HepG2 (cell line): ENCODE results near the gene C1QL4. TPM values are rescaled to one million over a fixed set of nuclear protein-coding genes. Genes with fewer than 3 reads are reported as not detected.

Source experiments
- AKAP8 ChIP-seq: sonication (generic); formaldehyde crosslinking; IDR thresholded peaks from 2 replicates; pipeline ENCODE4 v1.5.1; 2020; ENCODE audit warnings: mild to moderate bottlenecking, missing genetic modification reagents
- GPBP1L1 ChIP-seq: sonication (generic); formaldehyde crosslinking; IDR thresholded peaks from 2 replicates; pipeline ENCODE4 v1.5.0; 2020; ENCODE audit warnings: mild to moderate bottlenecking, missing genetic modification reagents
- HIVEP1 ChIP-seq: sonication (generic); formaldehyde crosslinking; IDR thresholded peaks from 2 replicates; pipeline ENCODE4 v1.4.0; 2020; ENCODE audit warnings: mild to moderate bottlenecking, missing genetic modification reagents
- IRX3 ChIP-seq: sonication (generic); formaldehyde crosslinking; IDR thresholded peaks from 2 replicates; pipeline ENCODE4 v1.8.1; 2023; ENCODE audit warnings: mild to moderate bottlenecking, low read depth, missing genetic modification reagents, borderline replicate concordance
- NR2F6 ChIP-seq, 2 experiments: IDR thresholded peaks; 2 replicates each; pipeline ENCODE4 v1.6.1; 2016; ENCODE audit warnings: antibody characterized with exemption in 1 of 2, mild to moderate bottlenecking in 1 of 2
- PHF5A ChIP-seq: IDR thresholded peaks from one replicate; pipeline ENCODE4 v1.6.1; 2018; ENCODE audit warnings: low read depth, missing genetic modification reagents; ENCODE audit not compliant: unreplicated experiment
- PITX1 ChIP-seq: sonication (generic); formaldehyde crosslinking; IDR thresholded peaks from 2 replicates; pipeline ENCODE4 v1.5.1; 2020; ENCODE audit warnings: mild to moderate bottlenecking, missing genetic modification reagents
- TBP ChIP-seq: sonication (generic); formaldehyde crosslinking; IDR thresholded peaks from 2 replicates; pipeline ENCODE4 v1.5.0; 2020; ENCODE audit warnings: missing genetic modification reagents
- YY1 ChIP-seq: IDR thresholded peaks from 2 replicates; pipeline ENCODE4 v1.6.1; 2011; ENCODE audit warnings: low read length, low read depth, moderate library complexity, mild to moderate bottlenecking; ENCODE audit not compliant: insufficient read depth, insufficient replicate concordance
- ZBTB7A ChIP-seq: sonication (generic); formaldehyde crosslinking; IDR thresholded peaks from 2 replicates; pipeline ENCODE4 v1.8.0; 2022; ENCODE audit warnings: mild to moderate bottlenecking, missing genetic modification reagents
- ZKSCAN5 ChIP-seq: sonication (generic); formaldehyde crosslinking; IDR thresholded peaks from 2 replicates; pipeline ENCODE4 v1.5.1; 2020; ENCODE audit warnings: mild to moderate bottlenecking, missing genetic modification reagents
- ZNF138 ChIP-seq: sonication (generic); formaldehyde crosslinking; IDR thresholded peaks from 2 replicates; pipeline ENCODE4 v1.5.0; 2020; ENCODE audit warnings: mild to moderate bottlenecking, low read depth, missing genetic modification reagents
- ZNF18 ChIP-seq: sonication (generic); formaldehyde crosslinking; IDR thresholded peaks from 2 replicates; pipeline ENCODE4 v1.8.0; 2022; ENCODE audit warnings: mild to moderate bottlenecking, missing genetic modification reagents; ENCODE audit not compliant: insufficient replicate concordance
- ZNF234 ChIP-seq: sonication (generic); formaldehyde crosslinking; conservative IDR thresholded peaks from 2 replicates; pipeline ENCODE4 v1.5.1; 2020; ENCODE audit warnings: mild to moderate bottlenecking, missing genetic modification reagents
- ZNF333 ChIP-seq: sonication (generic); formaldehyde crosslinking; IDR thresholded peaks from 2 replicates; pipeline ENCODE4 v1.4.0; 2020; ENCODE audit warnings: mild to moderate bottlenecking, missing genetic modification reagents, borderline replicate concordance
- ZNF350 ChIP-seq: sonication (generic); formaldehyde crosslinking; IDR thresholded peaks from 2 replicates; pipeline ENCODE4 v1.4.0; 2020; ENCODE audit warnings: mild to moderate bottlenecking, low read depth, missing genetic modification reagents, borderline replicate concordance
- ZNF451 ChIP-seq: sonication (generic); formaldehyde crosslinking; IDR thresholded peaks from 2 replicates; pipeline ENCODE4 v1.5.0; 2020; ENCODE audit warnings: mild to moderate bottlenecking, missing genetic modification reagents
- ZNF484 ChIP-seq: sonication (generic); formaldehyde crosslinking; IDR thresholded peaks from 2 replicates; pipeline ENCODE4 v1.5.1; 2020; ENCODE audit warnings: mild to moderate bottlenecking, low read depth, missing genetic modification reagents, borderline replicate concordance
- ZNF749 ChIP-seq: sonication (generic); formaldehyde crosslinking; IDR thresholded peaks from 2 replicates; pipeline ENCODE4 v1.8.0; 2022; ENCODE audit warnings: mild to moderate bottlenecking, missing genetic modification reagents, moderate library complexity, borderline replicate concordance
- ZNF770 ChIP-seq: sonication (generic); formaldehyde crosslinking; IDR thresholded peaks from 2 replicates; pipeline ENCODE4 v1.5.0; 2020; ENCODE audit warnings: mild to moderate bottlenecking, missing genetic modification reagents
- ZSCAN20 ChIP-seq: sonication (generic); formaldehyde crosslinking; IDR thresholded peaks from 2 replicates; pipeline ENCODE4 v1.4.0; 2020; ENCODE audit warnings: missing genetic modification reagents, mild to moderate bottlenecking, borderline replicate concordance
- polyA plus RNA-seq, 8 experiments: library from polyadenylated mRNA; depleted of rRNA in 3 of 8; stranded (reverse) in 7 of 8; unstranded in 1 of 8; fragments of >200 nt; fragmentation: Illumina TruSeq in 4 of 8; extraction: Trizol in 4 of 8; gene quantifications; 2 replicates each; pipeline versions ENCODE4 v1.2.1 to v1.2.3, GENCODE V29; 2011 to 2016; ENCODE audit warnings: low read depth in 4 of 8, missing spikeins in 1 of 8, mixed read lengths in 1 of 8; ENCODE audit not compliant: insufficient read depth in 1 of 8
- total RNA-seq, 5 experiments: library from RNA; depleted of rRNA; stranded (reverse); fragments of >200 nt; fragmentation: Illumina TruSeq; extraction: Trizol; gene quantifications; 2 replicates each; pipeline ENCODE4 v1.2.3, GENCODE V29; 2016; ENCODE audit warnings: low read depth in 1 of 5
- TF ChIP-seq, protein P1 (sequence below): sonication (generic); formaldehyde crosslinking; IDR thresholded peaks from 2 replicates; pipeline ENCODE4 v1.4.0; 2020; ENCODE audit warnings: low read depth, mild to moderate bottlenecking, missing genetic modification reagents

Gene C1QL4
- total and polyA plus RNA-seq, 2 of the 13 experiments (the other 11 are each of a cell fraction or from before 2014, with no cell fraction given), result 0.03 TPM; not detected in 1

- TF ChIP-seq ZNF770 (CRISPR knock-in tag), result peak; percentile 43; the same call in 1 of the 2 replicates
- TF ChIP-seq GPBP1L1 (CRISPR knock-in tag), result no peak
- TF ChIP-seq NR2F6 (IDR thresholded peaks at IDR 0.05), result no peak
- peak; percentile 40 for TF ChIP-seq NR2F6 (CRISPR knock-in tag; IDR thresholded peaks at IDR 0.05)
- peak; percentile 92 for TF ChIP-seq ZBTB7A (CRISPR knock-in tag)
- TF ChIP-seq AKAP8, result no peak
- 0 out of 2 replicates have a peak, but pooled peaks have one; percentile 28 for TF ChIP-seq ZNF138
- no peak for TF ChIP-seq PHF5A (CRISPR knock-in tag)
- no peak for TF ChIP-seq YY1
- TF ChIP-seq HIVEP1 (CRISPR knock-in tag), result peak; percentile 99
- TF ChIP-seq ZNF18, result no peak
- TF ChIP-seq, protein P1, sequence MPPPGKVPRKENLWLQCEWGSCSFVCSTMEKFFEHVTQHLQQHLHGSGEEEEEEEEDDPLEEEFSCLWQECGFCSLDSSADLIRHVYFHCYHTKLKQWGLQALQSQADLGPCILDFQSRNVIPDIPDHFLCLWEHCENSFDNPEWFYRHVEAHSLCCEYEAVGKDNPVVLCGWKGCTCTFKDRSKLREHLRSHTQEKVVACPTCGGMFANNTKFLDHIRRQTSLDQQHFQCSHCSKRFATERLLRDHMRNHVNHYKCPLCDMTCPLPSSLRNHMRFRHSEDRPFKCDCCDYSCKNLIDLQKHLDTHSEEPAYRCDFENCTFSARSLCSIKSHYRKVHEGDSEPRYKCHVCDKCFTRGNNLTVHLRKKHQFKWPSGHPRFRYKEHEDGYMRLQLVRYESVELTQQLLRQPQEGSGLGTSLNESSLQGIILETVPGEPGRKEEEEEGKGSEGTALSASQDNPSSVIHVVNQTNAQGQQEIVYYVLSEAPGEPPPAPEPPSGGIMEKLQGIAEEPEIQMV (CRISPR knock-in tag), result peak; percentile 41; the same call in 1 of the 2 replicates
- TF ChIP-seq ZKSCAN5 (CRISPR knock-in tag), result no peak
- no peak for TF ChIP-seq ZNF234 (CRISPR knock-in tag)
- no peak; the same call in 1 of the 2 replicates for TF ChIP-seq ZSCAN20 (CRISPR knock-in tag)
- peak; percentile 83; the same call in 1 of the 2 replicates for TF ChIP-seq ZNF749 (CRISPR knock-in tag)
- TF ChIP-seq ZNF451 (CRISPR knock-in tag), result no peak; the same call in none of the 2 replicates
- peak; percentile 64; the same call in 1 of the 2 replicates for TF ChIP-seq ZNF350 (CRISPR knock-in tag)
- peak; percentile 76; the same call in 1 of the 2 replicates for TF ChIP-seq PITX1 (CRISPR knock-in tag)
- TF ChIP-seq IRX3 (CRISPR knock-in tag), result peak; percentile 46; the same call in 1 of the 2 replicates
- no peak for TF ChIP-seq TBP
- no peak for TF ChIP-seq ZNF484 (CRISPR knock-in tag)
- no peak for TF ChIP-seq ZNF333
Measured at GRCh38 chr12:49347311-49348193, 10.6 kb upstream of the C1QL4 start (continued).
